Activated B cell treated with CpG ODN at 0.5 μM for 24 hours (primary cell): ENCODE measurements around the gene MCUB. TPM values are rescaled to one million over a fixed set of nuclear protein-coding genes. Genes with fewer than 3 reads are reported as not detected.

Experiments
- ATAC-seq: fragments of 200-7000 bp; cut with Tn5 transposase; one replicate; pipeline ENCODE4 v1.10.0; 2021; ENCODE audit warnings: low read depth, mild to moderate bottlenecking, moderate library complexity
- CTCF ChIA-PET: fragments of 350-600 bp; sonication (Branson Sonifier 250); formaldehyde crosslinking; loops from one replicate; lab custom pipeline; 2021; ENCODE audit warnings: antibody characterized with exemption; lab: Charles Lee
- POLR2A ChIA-PET: fragments of 350-600 bp; sonication (Branson Sonifier 250); formaldehyde crosslinking; loops from one replicate; lab custom pipeline; 2021; ENCODE audit warnings: antibody characterized with exemption; lab: Charles Lee
- DNase-seq: peaks from one replicate; pipeline ENCODE4 v3.0.0; 2022
- H3K27ac Mint-ChIP-seq: one replicate; pipeline ENCODE4 v1.8.0; 2020; ENCODE audit warnings: mixed read lengths
- H3K27me3 Mint-ChIP-seq: one replicate; pipeline ENCODE4 v1.8.0; 2021; ENCODE audit warnings: mixed read lengths
- H3K36me3 Mint-ChIP-seq: one replicate; pipeline ENCODE4 v1.8.0; 2021; ENCODE audit warnings: low read depth, mixed read lengths
- H3K4me1 Mint-ChIP-seq: one replicate; pipeline ENCODE4 v1.8.0; 2021; ENCODE audit warnings: mixed read lengths
- H3K4me3 Mint-ChIP-seq: one replicate; pipeline ENCODE4 v1.8.0; 2020; ENCODE audit warnings: mild to moderate bottlenecking, mixed read lengths
- H3K9me3 Mint-ChIP-seq: one replicate; pipeline ENCODE4 v1.8.0; 2020; ENCODE audit warnings: mixed read lengths
- intact Hi-C: fragments of 100-400 bp; cut with micrococcal nuclease; formaldehyde crosslinking; loops from one replicate; pipeline ENCODE4 v1.15.1; 2024
- total RNA-seq: library from RNA; stranded (reverse); gene quantifications from 2 replicates; pipeline ENCODE4 v1.2.3, GENCODE V29; 2022
- TF ChIP-seq, protein P1 (sequence below): fragments of 200-600 bp; IDR thresholded peaks from one replicate; pipeline ENCODE4 v1.8.0; 2022; ENCODE audit warnings: antibody characterized with exemption, mild to moderate bottlenecking

MCUB gene
- total RNA-seq, 1 donor from 2014 or later = 28.9 TPM

DNA sequence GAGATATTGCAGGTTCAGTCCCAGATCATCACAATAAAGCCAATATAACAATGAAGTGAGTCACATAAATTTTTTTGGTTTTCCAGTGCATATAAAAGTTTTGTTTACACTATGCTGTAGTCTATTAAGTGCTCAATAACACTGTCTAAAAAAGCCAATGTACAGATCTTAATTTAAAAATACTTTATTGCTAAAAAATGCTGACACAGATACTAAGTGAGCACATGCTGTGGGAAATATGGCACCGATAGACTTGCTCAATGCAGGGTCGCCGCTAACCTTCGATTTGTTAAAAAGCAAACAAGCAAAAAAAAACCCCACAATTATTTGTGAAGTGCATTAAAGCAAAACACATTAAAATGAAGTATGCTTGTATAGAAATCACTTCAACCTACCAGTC lies 159.6 kb downstream of the MCUB start:
- TF ChIP-seq, protein P1, sequence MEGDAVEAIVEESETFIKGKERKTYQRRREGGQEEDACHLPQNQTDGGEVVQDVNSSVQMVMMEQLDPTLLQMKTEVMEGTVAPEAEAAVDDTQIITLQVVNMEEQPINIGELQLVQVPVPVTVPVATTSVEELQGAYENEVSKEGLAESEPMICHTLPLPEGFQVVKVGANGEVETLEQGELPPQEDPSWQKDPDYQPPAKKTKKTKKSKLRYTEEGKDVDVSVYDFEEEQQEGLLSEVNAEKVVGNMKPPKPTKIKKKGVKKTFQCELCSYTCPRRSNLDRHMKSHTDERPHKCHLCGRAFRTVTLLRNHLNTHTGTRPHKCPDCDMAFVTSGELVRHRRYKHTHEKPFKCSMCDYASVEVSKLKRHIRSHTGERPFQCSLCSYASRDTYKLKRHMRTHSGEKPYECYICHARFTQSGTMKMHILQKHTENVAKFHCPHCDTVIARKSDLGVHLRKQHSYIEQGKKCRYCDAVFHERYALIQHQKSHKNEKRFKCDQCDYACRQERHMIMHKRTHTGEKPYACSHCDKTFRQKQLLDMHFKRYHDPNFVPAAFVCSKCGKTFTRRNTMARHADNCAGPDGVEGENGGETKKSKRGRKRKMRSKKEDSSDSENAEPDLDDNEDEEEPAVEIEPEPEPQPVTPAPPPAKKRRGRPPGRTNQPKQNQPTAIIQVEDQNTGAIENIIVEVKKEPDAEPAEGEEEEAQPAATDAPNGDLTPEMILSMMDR = no peak
- Mint-ChIP-seq H3K36me3 (peaks cover 15% of the 10 kb centered on the region), H3K9me3 (no peaks in the 10 kb centered on the region), H3K27me3 (no peaks in the 10 kb centered on the region), H3K27ac (no peak overlapping the region), H3K4me3 (no peak overlapping the region), H3K4me1 (peaks cover 14% of the 10 kb centered on the region)
- intact Hi-C loops = no loop called here
- ATAC-seq (no peak), DNase-seq (no peak)
- CTCF ChIA-PET = no interaction called here
- POLR2A ChIA-PET = no interaction called here

DNA sequence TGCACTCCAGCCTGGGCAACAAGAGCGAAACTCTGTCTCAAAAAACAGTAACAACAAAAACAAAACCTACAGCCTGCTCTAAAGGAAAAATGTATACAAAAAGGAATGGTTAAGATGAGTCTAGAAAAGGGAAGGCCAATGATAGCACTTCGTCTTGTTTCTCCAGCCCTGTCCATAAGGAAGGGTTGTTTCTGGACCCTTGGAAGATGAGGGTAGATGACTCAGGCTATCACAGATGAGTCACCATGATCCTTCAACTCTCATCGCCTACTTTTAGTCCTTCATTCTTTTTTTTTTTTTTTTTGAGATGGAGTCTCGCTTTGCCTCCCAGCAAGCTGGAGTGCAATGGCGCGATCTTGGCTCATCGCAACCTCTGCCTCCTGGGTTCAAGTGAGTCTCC lies 161.0 kb downstream of the MCUB start:
- ChIA-PET POLR2A (no interaction called here), CTCF (no interaction called here)
- Mint-ChIP-seq H3K27me3 (no peaks in the 10 kb centered on the region), H3K9me3 (no peaks in the 10 kb centered on the region), H3K27ac (no peak overlapping the region), H3K4me3 (no peak overlapping the region), H3K36me3 (peaks cover 17% of the 10 kb centered on the region), H3K4me1 (peaks cover 14% of the 10 kb centered on the region)
- intact Hi-C loops = no loop called here
- DNase-seq (no peak), ATAC-seq (no peak)
- TF ChIP-seq, protein P1 = no peak

DNA sequence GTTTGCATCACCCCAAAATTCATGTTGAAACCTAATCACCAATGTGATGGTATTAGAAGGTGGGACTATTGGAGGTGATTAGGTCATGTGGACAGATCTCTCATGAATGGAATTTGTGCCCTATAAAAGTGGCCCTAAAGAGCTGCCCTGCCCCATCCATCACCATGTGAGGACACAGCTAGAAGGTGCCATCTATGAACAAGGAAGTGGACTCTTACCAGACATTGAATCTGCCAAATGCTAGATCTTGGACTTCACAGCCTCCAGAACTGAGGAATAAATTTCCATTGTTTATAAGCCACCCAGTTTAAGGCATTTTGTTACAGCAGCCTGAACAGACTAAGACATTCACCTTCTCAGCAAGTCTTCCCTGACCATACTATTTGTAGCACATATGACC lies 162.3 kb downstream of the MCUB start:
- ChIA-PET POLR2A (interaction anchor here (0.6 kb wide), 1 partner anchor 12 kb away, joined by 3 read pairs; no protein-coding TSS in a partner anchor), CTCF (no interaction called here)
- H3K36me3 Mint-ChIP-seq = peaks cover 9% of the 10 kb centered on the region
- intact Hi-C loops = no loop called here
- H3K4me1 Mint-ChIP-seq = peaks cover 14% of the 10 kb centered on the region
- ATAC-seq (no peak), DNase-seq (no peak)
- H3K27me3 Mint-ChIP-seq = no peaks in the 10 kb centered on the region
- TF ChIP-seq, protein P1 = no peak
- no peak overlapping the region for H3K4me3 Mint-ChIP-seq
- H3K9me3 Mint-ChIP-seq = no peaks in the 10 kb centered on the region
- H3K27ac Mint-ChIP-seq = no peak overlapping the region

DNA sequence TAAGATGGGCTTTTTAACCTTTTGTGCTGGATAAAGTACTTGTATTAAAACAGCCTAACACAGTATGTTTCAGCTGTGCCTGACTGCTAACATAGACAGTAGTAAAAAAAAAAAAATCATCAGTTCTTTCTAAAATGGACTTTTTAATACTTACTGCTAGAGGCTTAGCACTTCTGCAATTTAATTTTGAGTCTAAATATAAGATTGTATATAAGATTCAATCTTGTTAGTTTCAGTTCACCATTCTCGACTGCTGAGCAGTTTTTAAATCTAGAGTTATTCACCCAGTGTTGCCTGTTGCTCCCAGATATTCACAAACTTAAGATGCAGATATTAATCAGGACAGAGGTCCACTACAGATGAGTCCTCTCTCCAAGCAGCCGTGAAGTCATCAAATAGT lies 163.1 kb downstream of the MCUB start:
- ChIA-PET POLR2A (interaction anchor here (0.6 kb wide), 2 partner anchors 11 to 163 kb away, joined by 3 to 5 read pairs; no protein-coding TSS in a partner anchor), CTCF (no interaction called here)
- intact Hi-C loops = no loop called here
- H3K4me3 Mint-ChIP-seq = no peak overlapping the region
- H3K36me3 Mint-ChIP-seq = peaks cover 8% of the 10 kb centered on the region
- no peak for DNase-seq
- TF ChIP-seq, protein P1 = no peak
- H3K27me3 Mint-ChIP-seq = no peaks in the 10 kb centered on the region
- peaks cover 14% of the 10 kb centered on the region for H3K4me1 Mint-ChIP-seq
- no peaks in the 10 kb centered on the region for H3K9me3 Mint-ChIP-seq
- H3K27ac Mint-ChIP-seq = peak overlapping the region; percentile 61
- ATAC-seq = no peak

DNA sequence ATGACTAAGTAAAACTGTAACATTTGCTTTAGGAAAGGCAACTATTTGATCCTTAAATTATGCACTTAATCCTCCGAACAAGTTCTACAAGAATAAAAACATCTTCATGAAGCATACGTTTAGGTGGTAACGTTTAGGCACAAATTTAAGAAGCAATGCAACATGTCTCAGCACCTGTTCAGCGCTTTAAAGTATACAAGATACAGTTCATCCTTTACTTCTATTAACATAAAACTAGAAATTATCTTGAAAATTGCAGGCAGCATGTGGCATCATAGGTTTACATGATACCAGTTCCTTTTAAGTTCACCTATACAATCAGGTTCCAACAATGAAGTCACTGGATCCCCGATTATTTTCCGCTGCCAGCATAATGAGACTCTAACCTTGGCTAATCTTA lies 168.3 kb downstream of the MCUB start:
- DNase-seq (no peak), ATAC-seq (no peak)
- Mint-ChIP-seq H3K9me3 (no peaks in the 10 kb centered on the region), H3K4me3 (peak overlapping the region; percentile 90), H3K36me3 (peaks cover 8% of the 10 kb centered on the region), H3K4me1 (peaks cover 14% of the 10 kb centered on the region), H3K27ac (no peak overlapping the region), H3K27me3 (no peaks in the 10 kb centered on the region)
- intact Hi-C loops = no loop called here
- TF ChIP-seq, protein P1 = no peak
- ChIA-PET POLR2A (interaction anchor here (3.0 kb wide), 1 partner anchor 168 kb away, joined by 10 read pairs; the partner anchor contains the start of gene MCUB), CTCF (no interaction called here)
